ENCODE data around the gene MOB3C. TPM values are rescaled to one million over a fixed set of nuclear protein-coding genes. Genes with fewer than 3 reads are reported as not detected.

Gene MOB3C
- 8.9 and 11.5 TPM in 2 replicates for total RNA-seq

DNA sequence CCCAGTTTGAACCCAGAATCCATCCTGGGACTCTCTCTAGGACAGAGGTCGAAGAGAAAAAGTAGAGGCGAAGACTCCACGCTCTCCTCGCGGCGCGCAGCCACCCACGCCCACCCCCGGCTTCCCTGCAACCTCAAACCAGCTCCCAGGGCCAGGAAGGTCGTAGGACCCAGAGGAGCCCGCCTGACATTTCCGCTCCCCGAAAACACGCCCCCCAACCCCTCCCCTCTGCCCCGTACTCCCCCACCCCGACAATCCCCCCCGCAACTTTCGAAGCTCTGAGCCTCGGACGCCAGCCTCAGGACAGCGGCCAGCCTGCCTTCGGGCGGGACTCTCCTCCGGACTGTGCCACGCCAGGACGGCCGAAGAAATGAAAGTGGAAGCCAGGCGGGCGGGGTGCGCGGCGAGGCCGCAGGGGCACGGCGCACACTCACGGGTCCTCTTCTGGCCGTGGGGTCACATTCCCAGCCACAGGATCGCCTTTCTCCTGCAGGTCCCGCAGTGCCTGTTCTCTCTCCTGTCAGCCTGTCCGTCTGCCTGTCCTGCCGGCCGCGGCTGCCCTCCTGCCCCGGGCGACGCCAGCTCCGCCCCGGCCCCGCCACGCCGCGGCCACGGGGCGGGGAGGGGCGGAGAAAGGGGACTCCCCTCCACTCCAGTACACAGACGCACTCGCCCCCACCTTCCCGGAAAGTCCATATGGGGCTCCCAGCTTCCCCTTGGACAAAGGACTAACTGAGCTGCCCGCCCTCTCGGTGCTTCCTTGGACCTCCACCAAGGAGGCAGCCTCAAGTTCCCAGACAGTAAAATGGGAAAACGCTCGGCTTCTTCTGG, at the start of gene MOB3C:
MOB3C (minus strand) TSS at position 535 of the 831 bp plus-strand sequence. CDS start 3,490 bp downstream, outside the sequence.

DNA sequence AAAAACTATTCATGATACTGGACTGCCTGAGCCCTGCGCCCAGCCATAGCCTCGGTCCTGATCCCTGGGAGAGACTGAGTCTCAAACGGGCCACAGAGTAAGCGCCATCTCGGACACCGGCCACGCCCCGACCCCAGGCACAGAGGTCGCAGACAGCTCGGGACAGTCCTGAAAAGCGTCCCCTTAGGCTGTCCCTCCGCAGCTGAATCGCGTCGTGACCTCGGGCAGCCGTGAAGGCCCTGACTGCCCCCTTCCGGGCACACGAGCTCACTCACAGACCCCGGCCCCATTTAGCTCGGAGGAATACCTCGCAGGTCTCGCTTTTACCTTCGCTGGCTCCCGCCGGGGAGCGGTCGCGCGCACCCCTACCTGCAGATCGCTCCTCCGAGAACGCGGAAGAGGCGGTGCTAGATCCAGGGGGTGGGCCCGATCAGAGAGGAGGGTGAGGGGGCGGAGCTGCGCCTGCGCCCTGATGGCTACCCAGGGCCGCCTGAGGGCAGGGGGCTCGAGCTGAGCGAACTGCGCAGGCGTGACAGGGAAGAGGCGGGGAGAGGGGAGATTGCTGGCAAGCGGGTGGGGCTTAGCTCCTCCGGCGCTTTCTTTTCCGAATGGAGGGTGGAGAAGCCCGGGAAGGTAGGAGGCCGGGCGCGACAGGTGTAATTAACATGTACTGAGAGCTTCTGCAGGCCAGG, 12.6 kb downstream of the MOB3C start, which contains the start of gene MKNK1:
MKNK1 (minus strand) TSS at position 411 of the 692 bp plus-strand sequence. CDS start 20,941 bp downstream, outside the sequence.

Other genes with a start within 250 kb of the MOB3C start
- gene FAAH, start 222.5 kb downstream of the MOB3C start, total RNA-seq, result 11.1 and 20.8 TPM in 2 replicates
- gene DMBX1, start 127.0 kb downstream of the MOB3C start, total RNA-seq, result not detected in 2 replicates
- gene KNCN, start 65.2 kb downstream of the MOB3C start, total RNA-seq, result not detected in 2 replicates
- gene MKNK1, start 12.5 kb downstream of the MOB3C start, total RNA-seq, result 20.6 and 23.6 TPM in 2 replicates
- 36.5 and 48.3 TPM in 2 replicates for gene ATPAF1, start 51.6 kb upstream of the MOB3C start, total RNA-seq
- gene TEX38, start 55.0 kb upstream of the MOB3C start, total RNA-seq, result not detected in 2 replicates
- 45.2 and 62.9 TPM in 2 replicates for gene EFCAB14, start 102.3 kb upstream of the MOB3C start, total RNA-seq
- 3.3 and 10.6 TPM in 2 replicates for gene CYP4B1, start 182.2 kb upstream of the MOB3C start, total RNA-seq

All from airway epithelial cell (primary cell).